H9 (cell line): Measurements from ENCODE around the gene LMF1. TPM values are rescaled to one million over a fixed set of nuclear protein-coding genes. Genes with fewer than 3 reads are reported as not detected.

Experiments used
- DNase-seq: peaks from one replicate; pipeline ENCODE4 v3.0.0-alpha.2; 2017
- H2AFZ ChIP-seq: one replicate; pipeline ENCODE4 v1.6.1; 2013; ENCODE audit warnings: mild to moderate bottlenecking, low read length, control low read depth, moderate library complexity
- H2AK5ac ChIP-seq: 2 replicates; pipeline ENCODE4 v1.6.1; 2013; ENCODE audit warnings: low read length, control low read depth, mixed read lengths; ENCODE audit not compliant: insufficient read length
- H2BK120ac ChIP-seq: one replicate; pipeline ENCODE4 v1.6.1; 2013; ENCODE audit warnings: low read depth, mild to moderate bottlenecking, low read length, control low read depth, inconsistent platforms; ENCODE audit not compliant: poor library complexity, severe bottlenecking
- H2BK12ac ChIP-seq: 2 replicates; pipeline ENCODE4 v1.6.1; 2013; ENCODE audit warnings: low read length, control low read depth, mixed read lengths, low read depth; ENCODE audit not compliant: insufficient read length
- H2BK15ac ChIP-seq: 2 replicates; pipeline ENCODE4 v1.6.1; 2013; ENCODE audit warnings: low read depth, low read length, control low read depth
- H2BK20ac ChIP-seq: one replicate; pipeline ENCODE4 v1.6.1; 2013; ENCODE audit warnings: low read depth, mild to moderate bottlenecking, low read length, control low read depth, inconsistent platforms; ENCODE audit not compliant: poor library complexity, severe bottlenecking
- H2BK5ac ChIP-seq: 2 replicates; pipeline ENCODE4 v1.6.1; 2013; ENCODE audit warnings: low read length, control low read depth, mixed read lengths; ENCODE audit not compliant: insufficient read length
- H3K14ac ChIP-seq: 2 replicates; pipeline ENCODE4 v1.6.1; 2013; ENCODE audit warnings: low read length, control low read depth; ENCODE audit not compliant: insufficient read depth
- H3K18ac ChIP-seq: 2 replicates; pipeline ENCODE4 v1.6.1; 2013; ENCODE audit warnings: low read depth, mild to moderate bottlenecking, mixed read lengths, low read length, control low read depth; ENCODE audit not compliant: insufficient read length
- H3K23ac ChIP-seq: 2 replicates; pipeline ENCODE4 v1.6.1; 2013; ENCODE audit warnings: low read length, control low read depth, mixed read lengths, low read depth; ENCODE audit not compliant: insufficient read length
- H3K23me2 ChIP-seq: 2 replicates; pipeline ENCODE4 v1.6.1; 2013; ENCODE audit warnings: low read depth, mild to moderate bottlenecking, mixed read lengths, low read length, control low read depth; ENCODE audit not compliant: insufficient read length, poor library complexity, severe bottlenecking
- H3K27ac ChIP-seq: 2 replicates; pipeline ENCODE4 v1.5.1; 2013; ENCODE audit warnings: low read length, control low read depth, mixed read lengths, low read depth; ENCODE audit not compliant: insufficient read length
- H3K27me3 ChIP-seq: 2 replicates; pipeline ENCODE4 v1.6.1; 2013; ENCODE audit warnings: low read length, control low read depth, inconsistent platforms; ENCODE audit not compliant: insufficient read depth
- H3K4ac ChIP-seq: 2 replicates; pipeline ENCODE4 v1.6.1; 2013; ENCODE audit warnings: low read depth, mild to moderate bottlenecking, control low read depth, inconsistent platforms, low read length, moderate library complexity
- H3K4me1 ChIP-seq: 2 replicates; pipeline ENCODE4 v1.6.1; 2013; ENCODE audit warnings: low read length, control low read depth, inconsistent platforms; ENCODE audit not compliant: insufficient read depth
- H3K4me2 ChIP-seq: 2 replicates; pipeline ENCODE4 v1.6.1; 2013; ENCODE audit warnings: low read length, control low read depth, mixed read lengths; ENCODE audit not compliant: insufficient read length, insufficient read depth
- H3K56ac ChIP-seq: 2 replicates; pipeline ENCODE4 v1.6.1; 2013; ENCODE audit warnings: low read depth, mild to moderate bottlenecking, mixed read lengths, low read length, control low read depth; ENCODE audit not compliant: insufficient read length
- H3K79me1 ChIP-seq: 2 replicates; pipeline ENCODE4 v1.6.1; 2013; ENCODE audit warnings: low read depth, mild to moderate bottlenecking, moderate library complexity, low read length, control low read depth, inconsistent platforms; ENCODE audit not compliant: insufficient read depth, poor library complexity, severe bottlenecking
- H3K79me2 ChIP-seq: 2 replicates; pipeline ENCODE4 v1.6.1; 2013; ENCODE audit warnings: low read length, control low read depth, inconsistent platforms; ENCODE audit not compliant: insufficient read depth
- H3K9ac ChIP-seq: 2 replicates; pipeline ENCODE4 v1.6.1; 2013; ENCODE audit warnings: low read length, control low read depth, mixed read lengths; ENCODE audit not compliant: insufficient read length; ENCODE audit errors: extremely low read depth
- H3K9me3 ChIP-seq: one replicate; pipeline ENCODE4 v1.6.1; 2013; ENCODE audit warnings: low read depth, low read length, inconsistent platforms; ENCODE audit not compliant: control insufficient read depth
- H3T11ph ChIP-seq: one replicate; pipeline ENCODE4 v1.6.1; 2013; ENCODE audit warnings: mild to moderate bottlenecking, low read length, control low read depth, inconsistent platforms
- H4K20me1 ChIP-seq: one replicate; pipeline ENCODE4 v1.6.1; 2013; ENCODE audit not compliant: control insufficient read depth, insufficient read length, insufficient read depth
- H4K5ac ChIP-seq: 2 replicates; pipeline ENCODE4 v1.6.1; 2013; ENCODE audit warnings: low read depth, mild to moderate bottlenecking, mixed read lengths, low read length, control low read depth; ENCODE audit not compliant: insufficient read length
- H4K8ac ChIP-seq: replicated peaks from 2 replicates; pipeline ENCODE4 v1.6.1; 2013; ENCODE audit warnings: low read length, control low read depth, mixed read lengths, low read depth; ENCODE audit not compliant: insufficient read length
- H4K91ac ChIP-seq: 2 replicates; pipeline ENCODE4 v1.6.1; 2013; ENCODE audit warnings: low read depth, mild to moderate bottlenecking, moderate library complexity, mixed read lengths, low read length, control low read depth; ENCODE audit not compliant: insufficient read length
- H3K27ac Mint-ChIP-seq, 3 experiments: 2 replicates in 2 of 3; 3 replicates in 1 of 3; pipeline ENCODE4 v1.8.0; 2020 to 2021; ENCODE audit warnings: mixed read lengths in 3 of 3, mild to moderate bottlenecking in 1 of 3, moderate library complexity in 1 of 3
- H3K27me3 Mint-ChIP-seq: 2 replicates; pipeline ENCODE4 v1.8.0; 2021; ENCODE audit warnings: low read depth, mild to moderate bottlenecking, moderate library complexity, mixed read lengths
- H3K36me3 Mint-ChIP-seq, 3 experiments: 2 replicates in 2 of 3; 3 replicates in 1 of 3; pipeline ENCODE4 v1.8.0; 2020 to 2021; ENCODE audit warnings: low read depth in 3 of 3, mixed read lengths in 3 of 3; ENCODE audit not compliant: insufficient read depth in 1 of 3
- H3K4me1 Mint-ChIP-seq, 2 experiments: 2 replicates each; pipeline ENCODE4 v1.8.0; 2020; ENCODE audit warnings: mixed read lengths in 2 of 2
- H3K4me3 Mint-ChIP-seq, 2 experiments: 2 replicates in 1 of 2; 3 replicates in 1 of 2; pipeline ENCODE4 v1.8.0; 2020 to 2021; ENCODE audit warnings: mild to moderate bottlenecking in 2 of 2, mixed read lengths in 2 of 2, moderate library complexity in 1 of 2
- H3K9me3 Mint-ChIP-seq, 2 experiments: 2 replicates in 1 of 2; 3 replicates in 1 of 2; pipeline ENCODE4 v1.8.0; 2020; ENCODE audit warnings: mild to moderate bottlenecking in 2 of 2, mixed read lengths in 2 of 2, moderate library complexity in 1 of 2
- WGBS: extraction: QIAGEN DNeasy Blood & Tissue Kit; methylation state at CpG from one replicate; pipeline ENCODE4 v1.1.7; 2013; ENCODE audit warnings: missing lambda C conversion rate, low lambda C conversion rate, mixed read lengths; ENCODE audit not compliant: insufficient read length; ENCODE audit errors: extremely low coverage; 5-methylcytosine and 5-hydroxymethylcytosine counted together
- total RNA-seq: library from RNA; stranded (reverse); gene quantifications from 2 replicates; pipeline ENCODE4 v1.2.1, GENCODE V29; 2021
- TF ChIP-seq, protein P1 (sequence below): fragments of 200-600 bp; sonication (generic); conservative IDR thresholded peaks from 3 replicates; pipeline ENCODE4 v1.8.0; 2021; ENCODE audit warnings: antibody characterized with exemption, mild to moderate bottlenecking

Gene LMF1
- total RNA-seq, 1 experiment from 2014 or later = 7.1 TPM

DNA sequence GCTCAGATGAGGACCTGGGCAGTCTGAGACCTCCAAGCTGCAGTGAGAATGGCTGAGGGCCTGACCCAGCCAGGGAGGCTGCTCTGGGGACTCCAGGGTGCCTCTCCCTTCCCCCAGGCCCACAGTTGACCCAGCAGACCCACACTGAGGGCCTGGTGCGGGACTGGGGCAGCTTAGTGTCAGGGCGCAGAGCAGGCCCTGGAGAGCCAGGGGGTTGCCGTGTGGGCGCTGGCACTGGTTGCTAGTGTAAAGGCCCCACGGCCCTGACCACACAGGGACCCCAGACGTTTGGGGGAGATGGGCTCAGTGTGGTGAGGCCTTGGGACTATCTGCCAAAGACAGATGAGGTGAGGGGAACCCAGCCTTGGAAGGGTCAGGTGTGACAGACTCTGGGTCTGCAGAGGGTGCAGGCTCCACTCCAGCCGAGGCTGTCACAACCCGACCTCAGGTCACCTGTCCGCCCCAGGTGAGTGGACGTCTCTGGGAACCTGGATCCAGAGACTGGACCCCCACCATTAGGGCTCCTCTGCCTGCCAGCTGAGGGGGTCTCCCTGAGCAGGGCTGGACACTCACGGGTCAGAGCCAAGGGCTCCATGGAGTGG lies 119.5 kb downstream of the LMF1 start:
- no CpG with 5 or more reads among the region's 11 CpGs for WGBS
- no peak overlapping the region for H4K8ac ChIP-seq
- Mint-ChIP-seq H3K4me1 (no peaks in the 10 kb centered on the region), H3K27ac (no peak overlapping the region), H3K27me3 (peaks cover 28% of the 10 kb centered on the region), H3K9me3 (peaks cover 40 to 65% of the 10 kb centered on the region in 2 experiments), H3K4me3 (no peak overlapping the region), H3K36me3 (peaks cover 12 to 22% (median 16%) of the 10 kb centered on the region in 3 experiments)
- no peak overlapping the region for H2BK120ac ChIP-seq
- no peak overlapping the region for H2BK15ac ChIP-seq
- H3T11ph ChIP-seq = no peak overlapping the region
- no peak overlapping the region for H2AFZ ChIP-seq
- H4K91ac ChIP-seq = no peak overlapping the region
- no peak overlapping the region; the same call in 1 of the 2 replicates for H3K14ac ChIP-seq
- no peaks in the 10 kb centered on the region for H3K23me2 ChIP-seq
- H2BK5ac ChIP-seq = no peak overlapping the region
- H3K79me1 ChIP-seq = no peaks in the 10 kb centered on the region
- H4K20me1 ChIP-seq = no peaks in the 10 kb centered on the region
- no peaks in the 10 kb centered on the region for H3K79me2 ChIP-seq
- H3K27ac ChIP-seq = no peak overlapping the region
- H3K23ac ChIP-seq = no peak overlapping the region
- H3K9me3 ChIP-seq = no peaks in the 10 kb centered on the region
- no peak overlapping the region for H3K18ac ChIP-seq
- no peak overlapping the region for H3K9ac ChIP-seq
- TF ChIP-seq, protein P1, sequence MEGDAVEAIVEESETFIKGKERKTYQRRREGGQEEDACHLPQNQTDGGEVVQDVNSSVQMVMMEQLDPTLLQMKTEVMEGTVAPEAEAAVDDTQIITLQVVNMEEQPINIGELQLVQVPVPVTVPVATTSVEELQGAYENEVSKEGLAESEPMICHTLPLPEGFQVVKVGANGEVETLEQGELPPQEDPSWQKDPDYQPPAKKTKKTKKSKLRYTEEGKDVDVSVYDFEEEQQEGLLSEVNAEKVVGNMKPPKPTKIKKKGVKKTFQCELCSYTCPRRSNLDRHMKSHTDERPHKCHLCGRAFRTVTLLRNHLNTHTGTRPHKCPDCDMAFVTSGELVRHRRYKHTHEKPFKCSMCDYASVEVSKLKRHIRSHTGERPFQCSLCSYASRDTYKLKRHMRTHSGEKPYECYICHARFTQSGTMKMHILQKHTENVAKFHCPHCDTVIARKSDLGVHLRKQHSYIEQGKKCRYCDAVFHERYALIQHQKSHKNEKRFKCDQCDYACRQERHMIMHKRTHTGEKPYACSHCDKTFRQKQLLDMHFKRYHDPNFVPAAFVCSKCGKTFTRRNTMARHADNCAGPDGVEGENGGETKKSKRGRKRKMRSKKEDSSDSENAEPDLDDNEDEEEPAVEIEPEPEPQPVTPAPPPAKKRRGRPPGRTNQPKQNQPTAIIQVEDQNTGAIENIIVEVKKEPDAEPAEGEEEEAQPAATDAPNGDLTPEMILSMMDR = no peak
- H3K4ac ChIP-seq = no peak overlapping the region
- no peaks in the 10 kb centered on the region for H3K4me1 ChIP-seq
- H2BK20ac ChIP-seq = no peak overlapping the region
- no peaks in the 10 kb centered on the region for H3K27me3 ChIP-seq
- no peak for DNase-seq
- no peak overlapping the region for H4K5ac ChIP-seq
- no peak overlapping the region for H2BK12ac ChIP-seq
- H3K56ac ChIP-seq = no peak overlapping the region
- H3K4me2 ChIP-seq = no peak overlapping the region
- no peak overlapping the region for H2AK5ac ChIP-seq
